ENCODE measurements around the gene LRRC10B. TPM values are rescaled to one million over a fixed set of nuclear protein-coding genes. Genes with fewer than 3 reads are reported as not detected.

Gene LRRC10B
- total RNA-seq, 1 experiment from 2014 or later: not detected

- no peak for ATAC-seq
- ChIA-PET POLR2A (no interaction called here), RAD21 (ENCODE audit: low non-redundant PET in 1 of 2, low total read pairs in 2 of 2, uncharacterized antibody in 2 of 2, unreplicated experiment in 2 of 2) (interaction anchor here (1.1 kb wide), 2 partner anchors 35 kb away, joined by 4 to 5 read pairs; no protein-coding TSS in a partner anchor), CTCF (interaction anchor here (0.6 to 2.9 kb wide), 27 partner anchors 9 to 252 kb away, joined by 3 to 18 read pairs (median 4); no protein-coding TSS in a partner anchor)
- Histone ChIP-seq H3K9me3 (ENCODE audit: control insufficient read depth in 1 of 2, insufficient read depth in 1 of 2, low read depth in 1 of 2, low read length in 2 of 2) (no peaks in the 10 kb centered on the region), H3K4me2 (ENCODE audit: low read length) (no peak overlapping the region), H4K20me1 (ENCODE audit: insufficient read depth) (no peaks in the 10 kb centered on the region), H3K27ac (ENCODE audit: low read depth, low read length) (no peak overlapping the region), H3K27me3 (ENCODE audit: insufficient read depth, low read length) (no peaks in the 10 kb centered on the region), H3K9ac (ENCODE audit: low read length) (no peak overlapping the region), H3K9me2 (ENCODE audit: insufficient read depth) (no peaks in the 10 kb centered on the region), H2AFZ (ENCODE audit: low read depth, low read length, poor library complexity, severe bottlenecking) (no peak overlapping the region), H3K36me3 (ENCODE audit: control insufficient read depth in 1 of 2, insufficient read depth in 2 of 2, low read length in 2 of 2) (no peaks in the 10 kb centered on the region), H3K79me2 (ENCODE audit: insufficient read depth, low read length) (no peaks in the 10 kb centered on the region), H3K4me1 (ENCODE audit: control insufficient read depth in 1 of 2, insufficient read depth in 2 of 2, low read length in 2 of 2) (peaks cover 0 to 9% of the 10 kb centered on the region in 2 experiments; a peak in 1 of 4 replicates), H3K4me3 (replicated peaks in 1 of 2; ENCODE audit: low read depth in 1 of 2, low read length in 2 of 2) (no peak overlapping the region)
- intact Hi-C loops (cut with micrococcal nuclease): no loop called here
- DNase-seq (ENCODE audit: low read depth, low spot score): no peak
- TF ChIP-seq, protein P1, sequence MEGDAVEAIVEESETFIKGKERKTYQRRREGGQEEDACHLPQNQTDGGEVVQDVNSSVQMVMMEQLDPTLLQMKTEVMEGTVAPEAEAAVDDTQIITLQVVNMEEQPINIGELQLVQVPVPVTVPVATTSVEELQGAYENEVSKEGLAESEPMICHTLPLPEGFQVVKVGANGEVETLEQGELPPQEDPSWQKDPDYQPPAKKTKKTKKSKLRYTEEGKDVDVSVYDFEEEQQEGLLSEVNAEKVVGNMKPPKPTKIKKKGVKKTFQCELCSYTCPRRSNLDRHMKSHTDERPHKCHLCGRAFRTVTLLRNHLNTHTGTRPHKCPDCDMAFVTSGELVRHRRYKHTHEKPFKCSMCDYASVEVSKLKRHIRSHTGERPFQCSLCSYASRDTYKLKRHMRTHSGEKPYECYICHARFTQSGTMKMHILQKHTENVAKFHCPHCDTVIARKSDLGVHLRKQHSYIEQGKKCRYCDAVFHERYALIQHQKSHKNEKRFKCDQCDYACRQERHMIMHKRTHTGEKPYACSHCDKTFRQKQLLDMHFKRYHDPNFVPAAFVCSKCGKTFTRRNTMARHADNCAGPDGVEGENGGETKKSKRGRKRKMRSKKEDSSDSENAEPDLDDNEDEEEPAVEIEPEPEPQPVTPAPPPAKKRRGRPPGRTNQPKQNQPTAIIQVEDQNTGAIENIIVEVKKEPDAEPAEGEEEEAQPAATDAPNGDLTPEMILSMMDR (IDR thresholded peaks at IDR 0.05 in 2 of 3, conservative IDR thresholded peaks at IDR 0.05 in 1 of 3; ENCODE audit: borderline replicate concordance in 1 of 3, insufficient read depth in 1 of 3, low read depth in 2 of 3, low read length in 2 of 3): no peak
- no peak for TF ChIP-seq CBX3 (IDR thresholded peaks at IDR 0.05; ENCODE audit: low read depth)
- no peak for TF ChIP-seq JUND (IDR thresholded peaks at IDR 0.05)
- TF ChIP-seq SP1 (IDR thresholded peaks at IDR 0.05; ENCODE audit: low read depth): no peak
- TF ChIP-seq ATF3 (IDR thresholded peaks at IDR 0.05): no peak
- TF ChIP-seq SRF (IDR thresholded peaks at IDR 0.05; ENCODE audit: low read depth): no peak
- TF ChIP-seq EZH2phosphoT487 (IDR thresholded peaks at IDR 0.05; ENCODE audit: borderline replicate concordance): no peak
- no peak for TF ChIP-seq ZNF274 (IDR thresholded peaks at IDR 0.05; ENCODE audit: low read depth, low read length)
- TF ChIP-seq SIN3A (IDR thresholded peaks at IDR 0.05; ENCODE audit: low read depth): no peak
- TF ChIP-seq EGR1 (IDR thresholded peaks at IDR 0.05; ENCODE audit: low read depth): no peak
- no peak for TF ChIP-seq RAD21 (IDR thresholded peaks at IDR 0.05; ENCODE audit: low read depth)
- no peak for TF ChIP-seq ZFX (IDR thresholded peaks at IDR 0.05)
- no peak for TF ChIP-seq EZH2 (IDR thresholded peaks at IDR 0.05)
- no TSS peak for BruUV-seq (replicated peaks)
Observed at GRCh38 chr11:61481806-61482205, 26.7 kb upstream of the LRRC10B start.

Measured in HCT116 (cell line).